NCI-H1092 (cell line): ENCODE data around the gene TTC31.
"Not testable (repeated sequence)": the region's sequence is repeated elsewhere in the genome, so short reads cannot be mapped to it uniquely, and the experiment has no call there.

Experiments used
- DNase-seq: peaks from one replicate; lab custom pipeline; 2025; lab: John Stamatoyannopoulos, UW

Gene TTC31

DNA sequence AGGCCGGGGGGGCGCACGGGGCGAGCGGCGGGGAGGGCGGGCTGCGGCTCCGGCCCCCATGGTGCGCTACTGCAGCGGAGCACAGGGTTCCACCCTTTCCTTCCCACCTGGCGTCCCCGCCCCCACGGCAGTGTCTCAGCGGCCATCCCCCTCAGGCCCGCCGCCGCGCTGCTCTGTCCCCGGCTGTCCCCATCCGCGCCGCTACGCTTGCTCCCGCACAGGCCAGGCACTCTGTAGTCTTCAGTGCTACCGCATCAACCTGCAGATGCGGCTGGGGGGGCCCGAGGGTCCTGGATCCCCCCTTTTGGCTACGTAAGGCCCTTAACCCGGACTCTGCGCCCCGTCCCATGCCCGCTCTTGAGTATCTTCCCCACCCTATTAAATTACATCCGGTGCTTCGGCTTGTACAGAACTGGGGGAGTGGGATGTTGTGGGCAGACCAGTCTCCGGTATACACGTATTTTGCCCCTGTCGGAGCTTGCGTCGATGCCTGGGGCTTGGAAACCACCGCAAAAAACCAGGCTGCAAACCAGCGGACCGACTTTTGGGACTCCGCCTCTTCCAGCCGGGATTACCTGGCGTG, 25.2 kb upstream of the TTC31 start:
- peak; percentile 76 for DNase-seq

DNA sequence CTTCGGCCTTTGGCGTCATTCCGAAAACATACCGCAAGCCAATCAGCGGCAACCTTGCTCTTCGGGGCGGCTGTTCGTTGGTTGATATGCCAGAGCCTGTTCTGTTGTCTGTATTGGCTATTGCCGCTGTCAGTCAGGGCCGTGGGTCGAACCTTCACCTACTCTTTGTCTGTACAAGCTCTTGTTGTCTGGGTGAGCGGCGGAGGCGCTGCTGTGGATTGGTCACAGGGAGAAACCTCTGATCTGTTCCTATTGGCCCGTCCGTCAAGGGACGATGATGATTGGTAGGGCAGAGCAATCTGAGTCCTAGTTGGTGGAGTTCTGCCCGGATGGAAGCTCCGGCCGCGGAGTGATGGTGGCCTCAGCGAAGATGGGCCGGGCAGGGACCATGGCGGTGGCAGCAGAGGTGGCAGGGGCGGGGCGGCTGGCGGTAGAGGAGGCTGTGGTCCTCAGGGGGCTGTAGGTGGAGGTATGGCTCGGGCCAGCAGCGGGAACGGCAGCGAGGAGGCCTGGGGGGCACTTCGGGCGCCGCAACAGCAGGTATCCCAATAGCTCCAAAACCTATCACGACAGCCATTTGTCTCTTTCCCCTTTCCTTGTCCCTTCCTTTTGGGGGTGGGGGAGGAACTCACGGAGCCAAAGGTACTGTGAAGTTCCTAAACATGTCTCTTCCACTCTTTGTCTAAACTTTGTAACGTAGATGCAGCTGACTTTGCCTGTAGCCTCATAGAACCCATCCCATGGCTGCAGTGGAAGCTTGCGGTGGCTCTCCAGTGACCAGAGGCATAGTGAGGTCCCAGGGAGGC, 24.5 kb upstream of the TTC31 start, which contains the start of gene WBP1:
Gene WBP1, plus strand, starts transcription at position 307 of the 806 bp plus-strand sequence. Its CDS starts 165 bp downstream, at position 472.
- DNase-seq = peak; percentile 97

GRCh38 chr2:74458938-74459363, 23.9 kb upstream of the TTC31 start:
- no peak for DNase-seq

- DNase-seq = not testable (repeated sequence)
These were observed 23.3 kb upstream of the TTC31 start for GRCh38 chr2:74459503-74460118.

GRCh38 chr2:74460187-74460586, 22.7 kb upstream of the TTC31 start:
- not testable (repeated sequence) for DNase-seq

- DNase-seq = no peak
These were observed 21.5 kb upstream of the TTC31 start for GRCh38 chr2:74461187-74462053.

DNA sequence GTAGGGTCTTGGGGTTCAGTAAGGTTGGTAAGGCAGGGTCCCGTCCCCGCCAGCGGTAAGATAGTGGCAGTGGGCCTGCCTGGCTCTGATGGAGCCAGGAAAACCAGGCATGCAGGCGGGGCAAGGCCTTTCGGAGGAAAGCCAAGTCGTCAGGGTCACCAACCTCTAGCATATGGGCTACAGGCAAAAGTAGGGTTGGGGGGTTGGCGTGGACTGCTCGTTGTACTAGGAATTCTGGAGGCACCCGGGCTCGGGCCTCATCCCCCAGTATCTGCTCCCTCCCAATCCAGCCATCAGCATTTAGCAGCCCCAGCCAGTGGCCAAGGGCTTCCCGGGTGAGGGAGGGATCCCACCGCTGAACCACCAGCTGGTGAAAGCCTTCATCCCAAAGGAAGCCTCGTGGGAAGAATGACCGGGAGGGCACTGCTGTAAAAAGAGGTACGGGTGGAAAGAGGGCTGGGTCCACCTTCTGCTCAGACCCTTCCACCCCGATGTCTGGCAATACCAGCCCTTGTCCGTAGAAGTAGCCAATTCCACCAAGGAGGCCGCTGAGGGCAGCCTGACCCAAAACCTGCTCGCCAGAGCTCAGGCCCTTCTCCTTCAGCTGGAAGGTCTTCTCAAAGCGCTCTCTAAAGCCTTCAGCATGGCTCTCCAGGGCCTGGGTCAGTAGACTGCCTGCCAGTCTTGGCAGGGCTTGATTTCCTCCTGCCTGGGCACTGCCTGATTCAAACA, 20.7 kb upstream of the TTC31 start:
- no peak for DNase-seq

DNA sequence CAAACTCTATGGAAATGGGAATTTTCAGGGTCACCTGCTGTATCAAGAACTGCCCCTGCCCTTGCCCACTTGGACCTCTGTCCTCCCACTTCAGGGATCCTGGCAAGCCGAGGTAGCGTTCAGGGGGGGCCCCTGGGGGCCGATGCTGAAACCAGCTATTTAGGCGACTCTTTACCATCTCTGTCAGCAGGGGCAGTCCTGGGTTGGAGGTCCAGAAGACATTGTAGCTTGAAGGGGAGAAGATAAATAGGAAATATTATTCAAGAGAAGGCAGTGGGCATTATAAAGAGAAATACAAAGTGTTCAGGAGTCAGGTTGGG, 20.1 kb upstream of the TTC31 start:
- DNase-seq = no peak

GRCh38 chr2:74464406-74464805, 18.5 kb upstream of the TTC31 start:
- DNase-seq = no peak

DNA sequence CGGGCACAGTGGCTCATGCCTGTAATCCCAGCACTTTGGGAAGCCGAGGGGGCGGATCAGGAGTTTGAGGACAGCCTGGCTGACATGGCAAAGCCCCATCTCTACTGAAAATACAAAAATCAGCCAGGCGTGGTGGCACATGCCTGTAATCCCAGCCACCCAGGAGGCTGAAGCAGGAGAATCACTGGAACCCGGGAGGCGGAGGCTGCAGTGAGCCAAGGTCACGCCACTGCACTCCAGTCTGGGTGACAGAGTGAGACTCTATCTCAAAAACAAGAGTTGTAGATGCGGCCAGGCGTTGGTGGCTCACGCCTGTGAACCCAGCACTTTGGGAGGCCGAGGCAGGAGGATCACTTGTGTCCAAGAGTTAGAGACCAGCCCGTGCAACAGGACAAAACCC, 12.1 kb upstream of the TTC31 start:
- DNase-seq = not testable (repeated sequence)

- DNase-seq = no peak
These were observed 11.4 kb upstream of the TTC31 start for GRCh38 chr2:74471332-74472065.

- DNase-seq = peak; percentile 87
These were observed 10.6 kb upstream of the TTC31 start, which contains the start of gene MRPL53 for GRCh38 chr2:74472086-74472944. MRPL53 (minus strand) TSS chr2:74472680; CDS start chr2:74472660, 20 bp downstream.

- DNase-seq = no peak
These were observed 10.0 kb upstream of the TTC31 start for GRCh38 chr2:74472945-74473258.

DNA sequence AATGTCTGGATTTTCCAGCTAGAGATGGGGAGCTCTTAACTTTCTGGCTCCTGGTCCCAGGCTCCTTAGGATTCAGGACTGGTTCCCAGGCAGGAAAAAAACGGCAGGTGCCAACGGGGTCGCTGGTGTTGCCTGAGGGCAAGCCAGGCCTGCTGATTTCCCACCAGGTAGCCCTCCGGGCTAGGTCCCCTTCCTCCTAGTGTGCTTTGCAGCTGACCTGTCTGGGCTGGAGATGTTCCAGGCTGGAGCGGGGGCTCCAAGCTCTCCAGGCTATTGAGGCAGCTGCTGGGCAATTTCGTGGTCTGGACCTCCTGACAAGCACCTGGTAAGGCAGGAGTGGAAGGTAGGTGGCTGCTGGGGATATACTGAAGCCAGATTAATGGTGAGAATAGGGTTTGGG, 8.4 kb upstream of the TTC31 start:
- no peak for DNase-seq

DNA sequence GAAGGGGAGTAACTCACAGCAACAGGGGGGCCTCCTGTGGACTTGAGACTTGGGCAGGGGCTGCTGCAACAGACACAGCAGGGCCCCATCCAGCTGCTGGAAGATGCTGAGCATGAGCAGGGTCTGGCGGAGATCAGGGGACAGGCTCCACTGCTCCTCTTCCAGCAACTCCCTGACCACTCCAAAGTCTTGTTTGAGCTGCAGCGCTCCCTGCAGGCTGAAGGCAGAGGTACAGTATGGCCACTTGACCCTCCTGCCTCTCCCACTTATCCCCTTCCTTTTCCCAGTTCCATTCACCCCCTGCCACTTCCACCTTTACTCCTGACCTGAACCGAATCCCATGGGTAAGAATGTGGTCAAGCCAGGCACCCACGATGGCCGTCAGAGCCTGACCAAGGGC, 8.0 kb upstream of the TTC31 start:
- no peak for DNase-seq

DNA sequence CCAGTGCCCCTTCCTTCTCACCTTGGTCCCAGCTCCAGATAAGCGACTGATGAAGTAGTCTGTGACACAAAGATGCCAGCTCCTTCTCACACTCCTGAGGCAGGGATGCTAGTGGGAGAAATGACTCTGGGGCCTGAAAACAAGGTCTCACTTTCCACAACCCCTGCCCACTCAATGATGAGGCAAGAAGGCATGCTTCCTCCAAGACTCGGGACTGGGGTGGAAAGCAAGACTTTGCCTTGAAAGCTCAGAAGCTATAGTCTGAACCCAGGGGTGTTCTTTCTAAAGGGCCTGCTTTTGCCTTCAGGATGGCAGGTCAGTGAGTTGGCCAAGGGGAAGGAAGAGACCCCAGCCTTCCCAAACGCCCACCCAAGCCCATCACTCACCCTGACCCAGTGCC, 1.4 kb upstream of the TTC31 start:
- no peak for DNase-seq

DNA sequence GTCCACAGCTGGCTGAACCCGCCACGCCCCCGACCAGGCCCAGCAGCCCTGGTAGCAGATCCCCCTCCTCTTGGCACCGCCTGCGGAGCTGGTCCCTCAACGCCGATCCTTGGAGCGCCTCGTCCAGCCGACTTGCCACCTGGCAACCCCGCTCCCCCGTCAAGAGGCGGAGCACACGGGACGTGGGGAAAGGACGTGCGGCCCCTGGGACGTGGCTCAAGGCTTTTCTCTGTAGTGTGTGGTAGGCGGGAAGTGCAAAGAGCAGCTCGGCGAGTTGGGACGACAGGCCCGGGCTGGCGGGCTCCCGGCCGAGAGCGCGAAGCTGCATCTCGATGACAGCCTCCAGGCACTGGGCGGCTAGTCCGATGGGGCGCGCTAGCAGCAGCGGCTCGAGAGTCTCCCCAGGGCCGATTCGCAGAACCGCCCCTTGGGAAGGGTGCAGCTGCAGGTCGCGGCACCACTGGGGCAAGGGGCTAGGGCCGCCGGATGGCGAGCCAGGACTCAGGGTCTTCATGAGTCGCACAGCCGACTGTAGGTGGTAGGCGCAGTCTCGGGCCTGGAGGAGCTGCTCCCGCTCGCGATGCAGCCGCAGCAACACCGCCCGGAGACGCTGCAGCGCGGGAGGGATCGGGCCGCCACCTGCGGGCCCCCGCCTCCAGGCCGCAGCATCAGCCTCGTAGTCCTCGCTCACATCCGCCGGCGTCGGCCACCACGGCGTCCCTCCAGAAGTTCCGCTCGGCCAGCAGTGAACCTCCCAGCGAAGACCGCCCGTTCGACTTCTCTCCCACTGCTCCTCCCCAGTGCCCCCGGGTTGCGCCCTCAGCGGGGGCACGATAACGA, 700 bp upstream of the TTC31 start:
- DNase-seq = no peak

DNA sequence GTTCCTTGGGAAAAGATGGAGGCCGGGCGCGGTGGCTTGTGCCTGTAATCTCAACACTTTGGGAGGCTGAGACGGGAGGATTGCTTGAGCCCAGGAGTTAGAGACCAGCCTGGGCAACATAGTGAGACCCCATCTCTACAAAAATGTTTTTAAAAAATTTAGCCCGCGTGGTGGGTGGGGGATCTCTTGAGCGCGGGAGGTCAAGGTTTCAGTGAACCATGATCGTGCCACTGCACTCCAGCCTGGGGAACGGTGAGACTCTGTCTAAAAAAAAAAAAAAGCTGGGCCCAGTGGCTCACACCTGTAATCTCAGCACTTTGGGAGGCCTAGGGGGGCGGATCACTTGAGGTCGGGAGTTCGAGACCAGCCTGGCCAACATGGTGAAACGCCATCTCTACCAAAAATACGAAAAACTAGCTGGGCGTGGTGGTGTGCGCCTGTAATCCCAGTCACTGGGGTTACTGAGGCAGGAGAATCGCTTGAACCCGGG, 839 bp downstream of the TTC31 start:
- DNase-seq = not testable (repeated sequence)

DNA sequence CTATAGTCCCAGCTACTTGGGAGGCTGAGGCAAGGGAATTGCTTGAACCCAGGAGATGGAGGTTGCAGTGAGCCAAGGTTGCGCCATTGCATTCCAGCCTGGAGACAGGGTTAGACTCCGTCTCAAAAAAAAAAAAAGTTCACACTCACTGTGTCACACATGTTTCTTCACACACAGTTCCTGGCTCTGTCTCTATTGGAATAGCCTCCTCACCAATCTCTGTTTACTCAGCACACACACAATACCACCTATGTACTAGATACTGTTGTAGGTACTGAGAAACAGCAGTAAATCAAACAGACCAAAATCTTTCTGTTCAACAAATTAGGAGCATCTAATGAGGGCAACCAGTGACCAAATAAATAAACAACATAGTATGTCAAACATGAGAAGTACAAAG, 3.3 kb downstream of the TTC31 start:
- DNase-seq = no peak
